ENCODE measurements around the gene GANAB. TPM values are rescaled to one million over a fixed set of nuclear protein-coding genes. Genes with fewer than 3 reads are reported as not detected.

The GANAB gene
- total and polyA plus RNA-seq, 2 experiments from 2014 or later: 224 to 312 TPM

DNA sequence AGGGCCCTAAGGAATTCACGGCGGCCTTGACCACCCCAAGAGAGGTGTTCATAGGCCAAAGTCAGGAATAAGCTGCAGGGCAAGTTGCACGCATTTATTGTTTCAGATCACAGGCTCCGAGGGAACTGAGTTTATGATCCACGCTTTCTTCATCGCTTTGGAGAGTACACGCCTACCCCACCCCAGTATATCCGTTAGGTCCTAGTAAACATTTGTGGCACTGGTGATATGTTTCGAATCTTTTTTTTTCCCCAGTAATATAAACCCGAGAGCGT, 805 bp downstream of the GANAB start:
- H2AFZ ChIP-seq: 0 out of 2 replicates have a peak overlapping the region, but pooled peaks have one; percentile 59
- H3K9me2 ChIP-seq (ENCODE audit: insufficient read depth): no peaks in the 10 kb centered on the region
- no peak for DNase-seq
- H3K79me2 ChIP-seq (ENCODE audit: insufficient read depth): peaks cover 76% of the 10 kb centered on the region
- no peaks in the 10 kb centered on the region for H3K27me3 ChIP-seq (replicated peaks; ENCODE audit: insufficient read depth)
- in situ Hi-C loops (cut with MboI): no loop called here
- H3K9me3 ChIP-seq (ENCODE audit: low read depth): no peaks in the 10 kb centered on the region
- peaks cover 7% of the 10 kb centered on the region for H3K36me3 ChIP-seq (ENCODE audit: low read depth)
- H4K20me1 ChIP-seq (ENCODE audit: insufficient read depth): no peaks in the 10 kb centered on the region
- H3K27ac ChIP-seq: peak overlapping the region; percentile 91
- WGBS, 2 experiments (ENCODE audit: low coverage in 1 of 2, low lambda C conversion rate in 2 of 2, missing lambda C conversion rate in 2 of 2): 7 to 11% methylated on average over 11 of the region's 11 CpGs
- TF ChIP-seq EZH2 (IDR thresholded peaks at IDR 0.05; ENCODE audit: insufficient read depth, poor library complexity, severe bottlenecking): no peak
- TF ChIP-seq EZH2phosphoT487 (IDR thresholded peaks at IDR 0.05; ENCODE audit: insufficient read depth, low read depth): no peak
- peak overlapping the region; percentile 87 for H3K4me3 ChIP-seq
- peaks cover 10% of the 10 kb centered on the region; the same call in 1 of the 2 replicates for H3F3A ChIP-seq (ENCODE audit: insufficient read depth)
- peaks cover 14% of the 10 kb centered on the region for H3K4me1 ChIP-seq (ENCODE audit: insufficient read depth)
- H3K4me2 ChIP-seq (ENCODE audit: unreplicated experiment): peak overlapping the region; percentile 90
- H3K9ac ChIP-seq: peak overlapping the region; percentile 98

DNA sequence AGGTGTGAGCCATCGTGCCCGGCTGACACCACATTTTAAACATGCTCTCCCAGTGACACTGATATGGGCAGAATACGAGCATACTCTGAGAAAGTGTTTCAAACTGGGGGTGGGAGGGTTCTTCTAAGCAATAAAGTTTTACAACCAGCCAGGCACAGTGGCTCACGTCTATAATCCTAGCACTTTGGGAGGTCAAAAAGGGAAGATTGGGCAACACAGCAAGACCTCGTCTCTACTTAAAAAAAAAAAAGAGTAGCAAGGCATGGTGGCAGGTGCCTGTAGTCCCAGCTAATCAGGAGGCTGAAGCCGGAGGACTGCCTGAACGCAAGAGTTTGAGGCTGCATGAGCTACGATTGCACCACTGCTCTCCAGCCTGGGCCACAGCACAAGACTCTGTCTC, 2.2 kb downstream of the GANAB start:
- Histone ChIP-seq H3K4me2 (ENCODE audit: unreplicated experiment) (no peak overlapping the region), H2AFZ (no peak overlapping the region), H3K9me2 (ENCODE audit: insufficient read depth) (no peaks in the 10 kb centered on the region), H3K36me3 (ENCODE audit: low read depth) (peaks cover 7% of the 10 kb centered on the region), H3K27ac (peak overlapping the region; percentile 26; the same call in 1 of the 2 replicates), H3K4me1 (ENCODE audit: insufficient read depth) (peaks cover 14% of the 10 kb centered on the region), H3K9ac (0 out of 2 replicates have a peak overlapping the region, but pooled peaks have one; percentile 98), H3K4me3 (no peak overlapping the region), H3K9me3 (ENCODE audit: low read depth) (no peaks in the 10 kb centered on the region), H4K20me1 (ENCODE audit: insufficient read depth) (no peaks in the 10 kb centered on the region), H3K27me3 (replicated peaks; ENCODE audit: insufficient read depth) (no peaks in the 10 kb centered on the region), H3K79me2 (ENCODE audit: insufficient read depth) (peaks cover 76% of the 10 kb centered on the region), H3F3A (ENCODE audit: insufficient read depth) (peaks cover 10% of the 10 kb centered on the region; the same call in 1 of the 2 replicates)
- in situ Hi-C loops (cut with MboI): no loop called here
- 75% methylated on average over 8 of the region's 8 CpGs for WGBS, 2 experiments (ENCODE audit: low coverage in 1 of 2, low lambda C conversion rate in 2 of 2, missing lambda C conversion rate in 2 of 2)
- DNase-seq: no peak
- no peak for TF ChIP-seq EZH2 (IDR thresholded peaks at IDR 0.05; ENCODE audit: insufficient read depth, poor library complexity, severe bottlenecking)
- TF ChIP-seq EZH2phosphoT487 (IDR thresholded peaks at IDR 0.05; ENCODE audit: insufficient read depth, low read depth): no peak

DNA sequence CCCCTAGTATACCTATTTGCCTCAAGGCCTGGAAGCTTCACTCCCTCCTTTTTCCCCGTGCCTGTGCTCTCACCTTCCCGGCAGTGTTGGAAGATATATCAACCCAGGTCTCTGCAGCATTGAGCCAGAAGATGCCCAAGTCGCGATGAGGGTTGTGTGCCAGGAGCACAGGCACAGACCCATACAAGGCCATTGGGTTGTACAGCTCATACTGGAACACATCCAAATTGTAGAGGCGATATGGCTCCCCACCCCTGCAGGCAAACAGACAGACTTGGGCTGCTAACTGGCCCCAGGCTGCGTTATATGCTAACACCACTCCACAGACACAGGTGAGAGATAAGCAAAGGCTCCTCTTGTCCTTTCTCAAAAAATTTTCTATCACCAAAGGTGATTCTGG, 13.9 kb downstream of the GANAB start:
- H3K9ac ChIP-seq: no peak overlapping the region
- H3K4me3 ChIP-seq: no peak overlapping the region
- no peak for TF ChIP-seq EZH2 (IDR thresholded peaks at IDR 0.05; ENCODE audit: insufficient read depth, poor library complexity, severe bottlenecking)
- TF ChIP-seq EZH2phosphoT487 (IDR thresholded peaks at IDR 0.05; ENCODE audit: insufficient read depth, low read depth): no peak
- H3K79me2 ChIP-seq (ENCODE audit: insufficient read depth): peaks cover 34% of the 10 kb centered on the region
- in situ Hi-C loops (cut with MboI): no loop called here
- H3K9me2 ChIP-seq (ENCODE audit: insufficient read depth): no peaks in the 10 kb centered on the region
- WGBS, 2 experiments (ENCODE audit: low coverage in 1 of 2, low lambda C conversion rate in 2 of 2, missing lambda C conversion rate in 2 of 2): 93% methylated on average over 6 of the region's 6 CpGs
- H3F3A ChIP-seq (ENCODE audit: insufficient read depth): 0 out of 2 replicates have a peak, but pooled peaks cover 3% of the 10 kb centered on the region
- H3K4me2 ChIP-seq (ENCODE audit: unreplicated experiment): no peak overlapping the region
- H4K20me1 ChIP-seq (ENCODE audit: insufficient read depth): no peaks in the 10 kb centered on the region
- no peaks in the 10 kb centered on the region for H3K27me3 ChIP-seq (replicated peaks; ENCODE audit: insufficient read depth)
- H3K27ac ChIP-seq: no peak overlapping the region
- no peak overlapping the region for H2AFZ ChIP-seq
- no peak for DNase-seq
- peaks cover 74% of the 10 kb centered on the region; the same call in 1 of the 2 replicates for H3K36me3 ChIP-seq (ENCODE audit: low read depth)
- H3K9me3 ChIP-seq (ENCODE audit: low read depth): no peaks in the 10 kb centered on the region
- no peaks in the 10 kb centered on the region for H3K4me1 ChIP-seq (ENCODE audit: insufficient read depth)

DNA sequence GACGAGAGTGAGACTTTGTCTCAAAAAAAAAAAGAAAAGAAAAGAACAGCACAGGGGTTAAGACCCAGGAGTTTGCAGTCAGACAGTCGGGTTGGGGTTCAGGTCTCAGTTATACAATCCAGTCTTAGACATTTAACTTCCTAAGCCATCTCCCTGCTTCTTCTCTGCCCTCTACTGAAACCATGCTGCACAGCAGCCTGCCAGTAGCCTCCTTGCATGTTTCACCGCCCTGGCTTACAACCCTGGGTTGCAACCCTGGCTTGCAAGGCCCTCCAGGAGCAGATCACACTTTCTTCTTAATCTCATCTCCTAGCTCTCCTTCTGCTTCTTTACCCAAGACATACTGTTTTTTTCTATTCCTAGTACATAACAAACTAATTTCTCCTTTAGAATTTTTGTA, 18.7 kb downstream of the GANAB start:
- in situ Hi-C loops (cut with MboI): no loop called here

More for the DNA sequence above, 18.7 kb downstream of the GANAB start:
- no peak overlapping the region for H3K9ac ChIP-seq
- peaks cover 48% of the 10 kb centered on the region for H3F3A ChIP-seq (ENCODE audit: insufficient read depth)
- H2AFZ ChIP-seq: no peak overlapping the region
- no peak for TF ChIP-seq EZH2 (IDR thresholded peaks at IDR 0.05; ENCODE audit: insufficient read depth, poor library complexity, severe bottlenecking)
- TF ChIP-seq EZH2phosphoT487 (IDR thresholded peaks at IDR 0.05; ENCODE audit: insufficient read depth, low read depth): no peak
- H3K4me1 ChIP-seq (ENCODE audit: insufficient read depth): no peaks in the 10 kb centered on the region
- 59 to 68% methylated on average over 3 of the region's 3 CpGs for WGBS, 2 experiments (ENCODE audit: low coverage in 1 of 2, low lambda C conversion rate in 2 of 2, missing lambda C conversion rate in 2 of 2)
- no peak overlapping the region for H3K27ac ChIP-seq
- H3K4me3 ChIP-seq: no peak overlapping the region
- H3K79me2 ChIP-seq (ENCODE audit: insufficient read depth): no peaks in the 10 kb centered on the region
- no peak overlapping the region for H3K4me2 ChIP-seq (ENCODE audit: unreplicated experiment)
- DNase-seq: peak; percentile 32
- H3K27me3 ChIP-seq (replicated peaks; ENCODE audit: insufficient read depth): no peaks in the 10 kb centered on the region
- peaks cover 50% of the 10 kb centered on the region; the same call in 1 of the 2 replicates for H3K36me3 ChIP-seq (ENCODE audit: low read depth)
- no peaks in the 10 kb centered on the region for H3K9me3 ChIP-seq (ENCODE audit: low read depth)
- no peaks in the 10 kb centered on the region for H3K9me2 ChIP-seq (ENCODE audit: insufficient read depth)
- H4K20me1 ChIP-seq (ENCODE audit: insufficient read depth): no peaks in the 10 kb centered on the region
